ENCODE measurements around the gene PHACTR1. TPM values are rescaled to one million over a fixed set of nuclear protein-coding genes. Genes with fewer than 3 reads are reported as not detected.

Gene PHACTR1
- total RNA-seq, 1 experiment from 2014 or later = 15.5 TPM

DNA sequence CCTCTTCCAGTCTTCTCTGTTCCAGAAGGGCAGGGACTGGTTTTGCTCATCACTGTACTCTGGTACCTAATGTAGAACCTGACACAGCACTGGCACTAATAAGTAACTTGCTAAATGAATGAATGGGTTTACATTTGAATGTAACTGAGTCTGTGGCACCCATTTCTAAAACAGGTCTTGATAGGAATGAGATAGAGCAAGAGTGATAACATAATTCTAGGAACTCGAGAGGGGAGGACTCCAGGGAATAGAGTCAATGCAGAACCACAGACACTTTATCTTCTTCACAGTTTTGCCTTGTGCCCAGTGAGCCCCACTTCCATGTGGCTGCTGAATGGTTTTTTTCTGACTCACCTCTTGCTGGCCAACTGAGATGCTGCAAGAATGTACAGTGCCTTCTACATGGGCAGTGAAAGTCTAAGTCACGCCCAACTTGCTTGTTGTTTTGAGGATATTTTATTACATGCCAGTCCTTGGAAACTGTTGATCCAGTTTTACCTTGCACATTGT lies 550.6 kb downstream of the PHACTR1 start:
- CTCF ChIA-PET = no interaction called here
- POLR2A ChIA-PET = no interaction called here

DNA sequence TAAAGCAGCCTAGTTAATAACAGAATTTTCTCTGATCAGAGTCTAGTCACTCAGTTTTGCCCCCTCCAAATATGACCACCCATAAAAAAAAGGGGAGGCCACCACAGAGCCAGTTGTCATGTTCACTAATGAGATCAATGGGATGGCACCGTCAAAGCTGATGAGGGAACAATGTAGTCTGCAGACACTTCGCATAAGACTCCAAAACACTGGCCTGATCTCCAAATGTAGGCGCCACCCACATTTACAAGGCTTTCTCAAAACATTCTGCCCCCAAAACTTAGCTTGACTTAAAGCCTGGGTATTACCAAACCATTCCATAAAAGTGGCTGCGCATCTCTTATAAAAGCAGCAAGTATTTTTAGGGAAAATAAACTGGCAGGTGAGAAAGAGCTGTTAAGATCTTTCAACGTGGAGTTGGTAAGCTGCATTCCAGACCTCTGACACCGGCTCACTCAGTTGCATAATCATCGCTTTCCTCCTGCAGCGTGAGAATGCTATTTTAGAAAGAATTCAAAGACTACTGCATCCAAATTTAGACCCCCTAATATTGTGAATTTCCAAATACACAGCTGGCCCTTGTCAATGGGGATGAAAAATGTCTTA lies 552.4 kb downstream of the PHACTR1 start:
- CTCF ChIA-PET = interaction anchor here (0.7 to 2.8 kb wide), 4 partner anchors 9 to 356 kb away, joined by 3 to 15 read pairs (median 4); no protein-coding TSS in a partner anchor
- DNase-seq (ENCODE audit: low spot score) (no peak), ATAC-seq (peak; percentile 38; the same call in 1 of the 2 replicates)
- peak overlapping the region; percentile 40; the same call in 1 of the 2 replicates for H3K27ac Mint-ChIP-seq
- peaks cover 14% of the 10 kb centered on the region for H3K9me3 Mint-ChIP-seq
- POLR2A ChIA-PET = no interaction called here
- no peak overlapping the region for H3K4me3 Mint-ChIP-seq
- TF ChIP-seq, protein P1, sequence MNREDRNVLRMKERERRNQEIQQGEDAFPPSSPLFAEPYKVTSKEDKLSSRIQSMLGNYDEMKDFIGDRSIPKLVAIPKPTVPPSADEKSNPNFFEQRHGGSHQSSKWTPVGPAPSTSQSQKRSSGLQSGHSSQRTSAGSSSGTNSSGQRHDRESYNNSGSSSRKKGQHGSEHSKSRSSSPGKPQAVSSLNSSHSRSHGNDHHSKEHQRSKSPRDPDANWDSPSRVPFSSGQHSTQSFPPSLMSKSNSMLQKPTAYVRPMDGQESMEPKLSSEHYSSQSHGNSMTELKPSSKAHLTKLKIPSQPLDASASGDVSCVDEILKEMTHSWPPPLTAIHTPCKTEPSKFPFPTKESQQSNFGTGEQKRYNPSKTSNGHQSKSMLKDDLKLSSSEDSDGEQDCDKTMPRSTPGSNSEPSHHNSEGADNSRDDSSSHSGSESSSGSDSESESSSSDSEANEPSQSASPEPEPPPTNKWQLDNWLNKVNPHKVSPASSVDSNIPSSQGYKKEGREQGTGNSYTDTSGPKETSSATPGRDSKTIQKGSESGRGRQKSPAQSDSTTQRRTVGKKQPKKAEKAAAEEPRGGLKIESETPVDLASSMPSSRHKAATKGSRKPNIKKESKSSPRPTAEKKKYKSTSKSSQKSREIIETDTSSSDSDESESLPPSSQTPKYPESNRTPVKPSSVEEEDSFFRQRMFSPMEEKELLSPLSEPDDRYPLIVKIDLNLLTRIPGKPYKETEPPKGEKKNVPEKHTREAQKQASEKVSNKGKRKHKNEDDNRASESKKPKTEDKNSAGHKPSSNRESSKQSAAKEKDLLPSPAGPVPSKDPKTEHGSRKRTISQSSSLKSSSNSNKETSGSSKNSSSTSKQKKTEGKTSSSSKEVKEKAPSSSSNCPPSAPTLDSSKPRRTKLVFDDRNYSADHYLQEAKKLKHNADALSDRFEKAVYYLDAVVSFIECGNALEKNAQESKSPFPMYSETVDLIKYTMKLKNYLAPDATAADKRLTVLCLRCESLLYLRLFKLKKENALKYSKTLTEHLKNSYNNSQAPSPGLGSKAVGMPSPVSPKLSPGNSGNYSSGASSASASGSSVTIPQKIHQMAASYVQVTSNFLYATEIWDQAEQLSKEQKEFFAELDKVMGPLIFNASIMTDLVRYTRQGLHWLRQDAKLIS (CRISPR knock-in tag; IDR thresholded peaks at IDR 0.05; ENCODE audit: borderline replicate concordance) = no peak
- TF ChIP-seq GRHL2 (CRISPR knock-in tag; IDR thresholded peaks at IDR 0.05; ENCODE audit: insufficient replicate concordance, severe bottlenecking) (no peak), ZNF317 (CRISPR knock-in tag; IDR thresholded peaks at IDR 0.05; ENCODE audit: borderline replicate concordance, low read depth) (no peak), ELF4 (CRISPR knock-in tag; IDR thresholded peaks at IDR 0.05; ENCODE audit: low read depth) (no peak), ZNF671 (CRISPR knock-in tag; IDR thresholded peaks at IDR 0.05) (no peak), FOXJ3 (CRISPR knock-in tag; IDR thresholded peaks at IDR 0.05; ENCODE audit: borderline replicate concordance) (no peak), ATF1 (CRISPR knock-in tag; IDR thresholded peaks at IDR 0.05) (no peak), SP1 (CRISPR knock-in tag; conservative IDR thresholded peaks at IDR 0.05) (no peak)
- TF ChIP-seq, protein P2, sequence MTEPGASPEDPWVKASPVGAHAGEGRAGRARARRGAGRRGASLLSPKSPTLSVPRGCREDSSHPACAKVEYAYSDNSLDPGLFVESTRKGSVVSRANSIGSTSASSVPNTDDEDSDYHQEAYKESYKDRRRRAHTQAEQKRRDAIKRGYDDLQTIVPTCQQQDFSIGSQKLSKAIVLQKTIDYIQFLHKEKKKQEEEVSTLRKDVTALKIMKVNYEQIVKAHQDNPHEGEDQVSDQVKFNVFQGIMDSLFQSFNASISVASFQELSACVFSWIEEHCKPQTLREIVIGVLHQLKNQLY (CRISPR knock-in tag; IDR thresholded peaks at IDR 0.05) = no peak
- TF ChIP-seq, protein P3, sequence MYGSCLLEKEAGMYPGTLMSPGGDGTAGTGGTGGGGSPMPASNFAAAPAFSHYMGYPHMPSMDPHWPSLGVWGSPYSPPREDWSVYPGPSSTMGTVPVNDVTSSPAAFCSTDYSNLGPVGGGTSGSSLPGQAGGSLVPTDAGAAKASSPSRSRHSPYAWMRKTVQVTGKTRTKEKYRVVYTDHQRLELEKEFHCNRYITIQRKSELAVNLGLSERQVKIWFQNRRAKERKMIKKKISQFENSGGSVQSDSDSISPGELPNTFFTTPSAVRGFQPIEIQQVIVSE (CRISPR knock-in tag; IDR thresholded peaks at IDR 0.05; ENCODE audit: borderline replicate concordance) = no peak
- TF ChIP-seq, protein P4, sequence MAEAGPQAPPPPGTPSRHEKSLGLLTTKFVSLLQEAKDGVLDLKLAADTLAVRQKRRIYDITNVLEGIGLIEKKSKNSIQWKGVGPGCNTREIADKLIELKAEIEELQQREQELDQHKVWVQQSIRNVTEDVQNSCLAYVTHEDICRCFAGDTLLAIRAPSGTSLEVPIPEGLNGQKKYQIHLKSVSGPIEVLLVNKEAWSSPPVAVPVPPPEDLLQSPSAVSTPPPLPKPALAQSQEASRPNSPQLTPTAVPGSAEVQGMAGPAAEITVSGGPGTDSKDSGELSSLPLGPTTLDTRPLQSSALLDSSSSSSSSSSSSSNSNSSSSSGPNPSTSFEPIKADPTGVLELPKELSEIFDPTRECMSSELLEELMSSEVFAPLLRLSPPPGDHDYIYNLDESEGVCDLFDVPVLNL (CRISPR knock-in tag; IDR thresholded peaks at IDR 0.05; ENCODE audit: borderline replicate concordance, low read depth) = no peak
- TF ChIP-seq, protein P5, sequence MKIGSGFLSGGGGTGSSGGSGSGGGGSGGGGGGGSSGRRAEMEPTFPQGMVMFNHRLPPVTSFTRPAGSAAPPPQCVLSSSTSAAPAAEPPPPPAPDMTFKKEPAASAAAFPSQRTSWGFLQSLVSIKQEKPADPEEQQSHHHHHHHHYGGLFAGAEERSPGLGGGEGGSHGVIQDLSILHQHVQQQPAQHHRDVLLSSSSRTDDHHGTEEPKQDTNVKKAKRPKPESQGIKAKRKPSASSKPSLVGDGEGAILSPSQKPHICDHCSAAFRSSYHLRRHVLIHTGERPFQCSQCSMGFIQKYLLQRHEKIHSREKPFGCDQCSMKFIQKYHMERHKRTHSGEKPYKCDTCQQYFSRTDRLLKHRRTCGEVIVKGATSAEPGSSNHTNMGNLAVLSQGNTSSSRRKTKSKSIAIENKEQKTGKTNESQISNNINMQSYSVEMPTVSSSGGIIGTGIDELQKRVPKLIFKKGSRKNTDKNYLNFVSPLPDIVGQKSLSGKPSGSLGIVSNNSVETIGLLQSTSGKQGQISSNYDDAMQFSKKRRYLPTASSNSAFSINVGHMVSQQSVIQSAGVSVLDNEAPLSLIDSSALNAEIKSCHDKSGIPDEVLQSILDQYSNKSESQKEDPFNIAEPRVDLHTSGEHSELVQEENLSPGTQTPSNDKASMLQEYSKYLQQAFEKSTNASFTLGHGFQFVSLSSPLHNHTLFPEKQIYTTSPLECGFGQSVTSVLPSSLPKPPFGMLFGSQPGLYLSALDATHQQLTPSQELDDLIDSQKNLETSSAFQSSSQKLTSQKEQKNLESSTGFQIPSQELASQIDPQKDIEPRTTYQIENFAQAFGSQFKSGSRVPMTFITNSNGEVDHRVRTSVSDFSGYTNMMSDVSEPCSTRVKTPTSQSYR (CRISPR knock-in tag; IDR thresholded peaks at IDR 0.05) = no peak
- peaks cover 14% of the 10 kb centered on the region for H3K36me3 Mint-ChIP-seq
- peaks cover 17% of the 10 kb centered on the region for H3K4me1 Mint-ChIP-seq
- no peaks in the 10 kb centered on the region for H3K27me3 Mint-ChIP-seq (ENCODE audit: low read depth)

More for the DNA sequence above, 550.6 kb downstream of the PHACTR1 start:
- peaks cover 20% of the 10 kb centered on the region for H3K4me1 Mint-ChIP-seq
- peaks cover 14% of the 10 kb centered on the region for H3K9me3 Mint-ChIP-seq
- no peak for ATAC-seq
- no peak for DNase-seq (ENCODE audit: low spot score)
- peaks cover 14% of the 10 kb centered on the region for H3K36me3 Mint-ChIP-seq
- no peaks in the 10 kb centered on the region for H3K27me3 Mint-ChIP-seq (ENCODE audit: low read depth)
- no peak for TF ChIP-seq GABPB1 (CRISPR knock-in tag; IDR thresholded peaks at IDR 0.05)
- TF ChIP-seq SMAD3 (CRISPR knock-in tag; IDR thresholded peaks at IDR 0.05; ENCODE audit: borderline replicate concordance) = no peak
- TF ChIP-seq HMGA2 (CRISPR knock-in tag; IDR thresholded peaks at IDR 0.05) = no peak
- no peak for TF ChIP-seq FOXJ3 (CRISPR knock-in tag; IDR thresholded peaks at IDR 0.05; ENCODE audit: borderline replicate concordance)
- no peak overlapping the region for H3K27ac Mint-ChIP-seq
- H3K4me3 Mint-ChIP-seq = no peak overlapping the region

Data from WTC11 (cell line).